HCT116 (cell line): ENCODE data around the gene ACACA. TPM values are rescaled to one million over a fixed set of nuclear protein-coding genes. Genes with fewer than 3 reads are reported as not detected.

Experiments used
- ATAC-seq: fragments of 200-7000 bp; cut with Tn5 transposase; 2 replicates; pipeline ENCODE4 v1.9.1; 2020; ENCODE audit warnings: mild to moderate bottlenecking, moderate library complexity
- BruUV-seq: library from RNA; stranded (reverse); fragments of 400-500 nt; replicated peaks from 2 replicates; lab custom pipeline; 2021; lab: Mats Ljungman, UMichigan
- CTCF ChIA-PET: fragments of 300-600 bp; sonication (Branson Sonifier 250); formaldehyde crosslinking; loops from one replicate; lab custom pipeline; 2021; ENCODE audit warnings: antibody characterized with exemption; lab: Charles Lee
- POLR2A ChIA-PET: fragments of 300-600, 350-600 bp; sonication (Branson Sonifier 250); formaldehyde crosslinking; loops from one replicate; lab custom pipeline; 2021; ENCODE audit warnings: antibody characterized with exemption; lab: Charles Lee
- RAD21 ChIA-PET, 2 experiments: fragments of 300-600 bp; sonication (Branson Sonifier 250); formaldehyde crosslinking; loops; one replicate each; lab custom pipeline; 2023; ENCODE audit warnings: low total read pairs in 2 of 2; ENCODE audit not compliant: uncharacterized antibody in 2 of 2, unreplicated experiment in 2 of 2, low non-redundant PET in 1 of 2; lab: Charles Lee
- DNase-seq: peaks from one replicate; pipeline ENCODE4 v3.0.0-alpha.2; 2010; ENCODE audit warnings: low read depth, low spot score
- H2AFZ ChIP-seq: fragments of 200-600 bp; shearing (Covaris generic), sonication (generic); 2 replicates; pipeline ENCODE4 v1.6.1; 2017; ENCODE audit warnings: low read depth, mixed run types, mixed read lengths, antibody characterized with exemption, low read length; ENCODE audit not compliant: poor library complexity, severe bottlenecking
- H3K27ac ChIP-seq: 2 replicates; pipeline ENCODE4 v1.5.1; 2012; ENCODE audit warnings: low read depth, low read length
- H3K27me3 ChIP-seq: fragments of 200-600 bp; sonication (generic); 2 replicates; pipeline ENCODE4 v1.6.1; 2016; ENCODE audit warnings: mixed run types, low read length, mixed read lengths; ENCODE audit not compliant: insufficient read depth
- H3K36me3 ChIP-seq, 2 experiments: fragments of 200-500 bp in 1 of 2; fragments of 200-600 bp in 1 of 2; sonication (Bioruptor generic) in 1 of 2; sonication (generic) in 1 of 2; 2 replicates each; pipeline versions ENCODE4 v1.5.1 to v1.6.1; 2014 to 2016; ENCODE audit warnings: low read length in 2 of 2, inconsistent platforms in 1 of 2, mixed read lengths in 1 of 2, mixed run types in 1 of 2; ENCODE audit not compliant: insufficient read depth in 2 of 2, control insufficient read depth in 1 of 2
- H3K4me1 ChIP-seq, 2 experiments: fragments of 200-600 bp in 1 of 2; sonication (generic) in 1 of 2; 2 replicates each; pipeline versions ENCODE4 v1.5.1 to v1.6.1; 2012 to 2017; ENCODE audit warnings: low read length in 2 of 2, inconsistent platforms in 1 of 2, mild to moderate bottlenecking in 1 of 2, mixed read lengths in 1 of 2, mixed run types in 1 of 2, moderate library complexity in 1 of 2; ENCODE audit not compliant: insufficient read depth in 2 of 2, control insufficient read depth in 1 of 2
- H3K4me2 ChIP-seq: fragments of 200-600 bp; sonication (generic); 2 replicates; pipeline ENCODE4 v1.6.1; 2017; ENCODE audit warnings: mixed run types, low read length, mixed read lengths
- H3K4me3 ChIP-seq, 2 experiments: fragments of 200-600 bp in 1 of 2; sonication (generic) in 1 of 2; replicated peaks in 1 of 2; 2 replicates each; pipeline ENCODE4 v1.5.1; 2011 to 2016; ENCODE audit warnings: low read length in 2 of 2, control low read depth in 1 of 2, low read depth in 1 of 2, mild to moderate bottlenecking in 1 of 2, mixed read lengths in 1 of 2, mixed run types in 1 of 2
- H3K79me2 ChIP-seq: fragments of 200-600 bp; sonication (generic); 2 replicates; pipeline ENCODE4 v1.6.1; 2017; ENCODE audit warnings: mild to moderate bottlenecking, mixed run types, low read length, moderate library complexity, mixed read lengths; ENCODE audit not compliant: insufficient read depth
- H3K9ac ChIP-seq: fragments of 200-600 bp; sonication (generic); 2 replicates; pipeline ENCODE4 v1.6.1; 2016; ENCODE audit warnings: low read length, mixed read lengths
- H3K9me2 ChIP-seq: fragments of 200-600 bp; sonication (generic), shearing (Covaris generic); 2 replicates; pipeline ENCODE4 v1.6.1; 2017; ENCODE audit warnings: mixed run types, mild to moderate bottlenecking, moderate library complexity; ENCODE audit not compliant: insufficient read depth
- H3K9me3 ChIP-seq, 2 experiments: fragments of 200-500 bp in 1 of 2; fragments of 200-600 bp in 1 of 2; sonication (Bioruptor generic) in 1 of 2; sonication (generic) in 1 of 2; 2 replicates each; pipeline ENCODE4 v1.6.1; 2014 to 2017; ENCODE audit warnings: low read length in 2 of 2, mixed read lengths in 2 of 2, inconsistent platforms in 1 of 2, low read depth in 1 of 2, mild to moderate bottlenecking in 1 of 2, mixed run types in 1 of 2, moderate library complexity in 1 of 2; ENCODE audit not compliant: control insufficient read depth in 1 of 2, insufficient read depth in 1 of 2
- H4K20me1 ChIP-seq: fragments of 200-600 bp; sonication (generic), shearing (Covaris generic); 2 replicates; pipeline ENCODE4 v1.6.1; 2017; ENCODE audit warnings: mixed run types, mild to moderate bottlenecking, moderate library complexity; ENCODE audit not compliant: insufficient read depth
- CEBPB ChIP-seq: IDR thresholded peaks from 2 replicates; pipeline ENCODE4 v1.6.1; 2012; ENCODE audit warnings: low read depth
- CTCF ChIP-seq, 3 experiments: fragments of 200-600 bp in 1 of 3; sonication (generic) in 1 of 3; IDR thresholded peaks in 2 of 3; conservative IDR thresholded peaks in 1 of 3; 2 replicates each; pipeline ENCODE4 v1.5.1; 2012 to 2017; ENCODE audit warnings: low read depth in 2 of 3, low read length in 2 of 3, antibody characterized with exemption in 1 of 3, borderline replicate concordance in 1 of 3, control low read depth in 1 of 3, mild to moderate bottlenecking in 1 of 3, mixed read lengths in 1 of 3, mixed run types in 1 of 3, moderate library complexity in 1 of 3; ENCODE audit not compliant: insufficient read depth in 1 of 3
- EGR1 ChIP-seq: IDR thresholded peaks from 2 replicates; pipeline ENCODE4 v1.6.1; 2012; ENCODE audit warnings: low read depth
- JUND ChIP-seq: IDR thresholded peaks from 2 replicates; pipeline ENCODE4 v1.6.1; 2012
- POLR2A ChIP-seq: IDR thresholded peaks from 2 replicates; pipeline ENCODE4 v1.7.0; 2011; ENCODE audit warnings: borderline replicate concordance; ENCODE audit not compliant: insufficient read depth, insufficient read length; ENCODE audit errors: extremely low read depth
- RAD21 ChIP-seq: IDR thresholded peaks from 2 replicates; pipeline ENCODE4 v1.6.1; 2012; ENCODE audit warnings: low read depth, mild to moderate bottlenecking
- SIN3A ChIP-seq: IDR thresholded peaks from 2 replicates; pipeline ENCODE4 v1.6.1; 2012; ENCODE audit warnings: low read depth
- YY1 ChIP-seq: IDR thresholded peaks from 2 replicates; pipeline ENCODE4 v1.6.1; 2011; ENCODE audit warnings: low read length, low read depth, moderate library complexity, mild to moderate bottlenecking; ENCODE audit not compliant: insufficient replicate concordance; ENCODE audit errors: extremely low read depth
- ZBTB33 ChIP-seq: IDR thresholded peaks from 2 replicates; pipeline ENCODE4 v1.6.1; 2011; ENCODE audit warnings: mild to moderate bottlenecking, low read length, moderate library complexity; ENCODE audit not compliant: insufficient replicate concordance; ENCODE audit errors: extremely low read depth
- intact Hi-C: fragments of 100-400 bp; cut with micrococcal nuclease; formaldehyde crosslinking; loops from 2 replicates; pipeline ENCODE4 v1.10.0; 2022
- total RNA-seq: library from RNA; stranded (reverse); gene quantifications from one replicate; pipeline ENCODE4 v1.2.1, GENCODE V29; 2021; ENCODE audit not compliant: unreplicated experiment

ACACA gene
- total RNA-seq, 1 experiment from 2014 or later: 161 TPM

- no peaks in the 10 kb centered on the region for H3K27me3 ChIP-seq
- no peaks in the 10 kb centered on the region for H4K20me1 ChIP-seq
- ATAC-seq (no peak), DNase-seq (no peak)
- no peaks in the 10 kb centered on the region for H3K9me3 ChIP-seq
- ChIA-PET RAD21 (no interaction called here), CTCF (no interaction called here), POLR2A (interaction anchor here (0.7 to 1.0 kb wide), 2 partner anchors 17 to 273 kb away, joined by 3 to 4 read pairs; no protein-coding TSS in a partner anchor)
- intact Hi-C loops: no loop called here
- H3K9ac ChIP-seq: no peak within 1 kb of the TSS
- no peaks in the 10 kb centered on the region for H3K9me2 ChIP-seq
- no peaks in the 10 kb centered on the region for H3K79me2 ChIP-seq
- TF ChIP-seq RAD21: no peak
- no peak for TF ChIP-seq CTCF (IDR thresholded peaks at IDR 0.05 in 2 of 3, conservative IDR thresholded peaks at IDR 0.05 in 1 of 3; ENCODE audit: borderline replicate concordance in 1 of 3, insufficient read depth in 1 of 3, low read depth in 2 of 3, low read length in 2 of 3)
- no peak for TF ChIP-seq POLR2A
- H3K4me3 ChIP-seq: no peak within 1 kb of the TSS
- no TSS peak for BruUV-seq
- H2AFZ ChIP-seq: no peak within 1 kb of the TSS
- no peak within 1 kb of the TSS for H3K27ac ChIP-seq
- no peak within 1 kb of the TSS for H3K4me2 ChIP-seq
- H3K36me3 ChIP-seq: no peaks in the 10 kb centered on the region
- peaks cover 0 to 5% of the 10 kb centered on the region in 2 experiments; a peak in 2 of 4 replicates for H3K4me1 ChIP-seq
These were observed 30.9 kb downstream of the ACACA start, which contains the start of gene C17orf78 for GRCh38 chr17:37375706-37376105. C17orf78 (plus strand) TSS chr17:37375985; CDS start chr17:37376093, 108 bp downstream.

GRCh38 chr17:37373530-37374159 lies 33.0 kb downstream of the ACACA start:
- peaks cover 0 to 5% of the 10 kb centered on the region in 2 experiments; a peak in 2 of 4 replicates for H3K4me1 ChIP-seq
- peak; percentile 99 to 100 (median 100) for TF ChIP-seq CTCF (IDR thresholded peaks at IDR 0.05 in 2 of 3, conservative IDR thresholded peaks at IDR 0.05 in 1 of 3; ENCODE audit: borderline replicate concordance in 1 of 3, insufficient read depth in 1 of 3, low read depth in 2 of 3, low read length in 2 of 3)
- TF ChIP-seq ZBTB33: no peak
- no peak for TF ChIP-seq JUND
- TF ChIP-seq SIN3A: no peak
- TF ChIP-seq CEBPB: no peak
- peak; percentile 58 for TF ChIP-seq YY1
- peak; percentile 99 for TF ChIP-seq RAD21
- no peak for TF ChIP-seq EGR1

More at GRCh38 chr17:37373530-37374159, 33.0 kb downstream of the ACACA start:
- no peak overlapping the region for H3K9ac ChIP-seq
- ATAC-seq (peak; percentile 98), DNase-seq (peak; percentile 76)
- H3K4me2 ChIP-seq: peak overlapping the region; percentile 20
- no peaks in the 10 kb centered on the region for H3K36me3 ChIP-seq
- BruUV-seq: no TSS peak
- no peak overlapping the region for H3K27ac ChIP-seq
- H2AFZ ChIP-seq: no peak overlapping the region
- H3K9me3 ChIP-seq: no peaks in the 10 kb centered on the region
- ChIA-PET RAD21 (interaction anchor here (0.6 to 1.0 kb wide), 6 partner anchors 24 to 442 kb away, joined by 3 to 5 read pairs (median 3); partner anchors contain the start of gene SYNRG (in 1 of the 2)), POLR2A (interaction anchor here (1.0 kb wide), 3 partner anchors 15 to 27 kb away, joined by 3 to 11 read pairs (median 3); no protein-coding TSS in a partner anchor), CTCF (interaction anchor here (0.6 to 2.0 kb wide), 34 partner anchors 9 to 772 kb away, joined by 3 to 32 read pairs (median 4); partner anchors contain the start of genes MRM1 and SYNRG)
- no peak overlapping the region for H3K4me3 ChIP-seq
- intact Hi-C loops: loop anchor here (1.0 kb wide), 3 partner anchors 24 to 744 kb away; no protein-coding TSS in a partner anchor
- no peaks in the 10 kb centered on the region for H4K20me1 ChIP-seq
- H3K9me2 ChIP-seq: no peaks in the 10 kb centered on the region
- no peaks in the 10 kb centered on the region for H3K27me3 ChIP-seq
- no peaks in the 10 kb centered on the region for H3K79me2 ChIP-seq
